Caco-2 (cell line): ENCODE data around the gene KLHL5. TPM values are rescaled to one million over a fixed set of nuclear protein-coding genes. Genes with fewer than 3 reads are reported as not detected.

ENCODE experiments used
- BruUV-seq: library from RNA; stranded (reverse); fragments of 400-500 nt; replicated peaks from 2 replicates; lab custom pipeline; 2021; lab: Mats Ljungman, UMichigan
- CTCF ChIA-PET: fragments of 300-600 bp; sonication (Branson Sonifier 250); formaldehyde crosslinking; loops from one replicate; lab custom pipeline; 2022; ENCODE audit warnings: antibody characterized with exemption; lab: Charles Lee
- POLR2A ChIA-PET: fragments of 300-600 bp; sonication (Branson Sonifier 250); formaldehyde crosslinking; loops from one replicate; lab custom pipeline; 2022; ENCODE audit warnings: antibody characterized with exemption; lab: Charles Lee
- DNase-seq, 2 experiments: peaks; one replicate each; pipeline versions ENCODE4 v3.0.0 to v3.0.0-alpha.2; 2020 to 2022
- H3K27me3 ChIP-seq: replicated peaks from 2 replicates; pipeline ENCODE4 v1.6.0; 2011; ENCODE audit warnings: low read length; ENCODE audit not compliant: control insufficient read depth, insufficient read depth
- H3K36me3 ChIP-seq: 2 replicates; pipeline ENCODE4 v1.5.1; 2011; ENCODE audit warnings: low read length; ENCODE audit not compliant: control insufficient read depth, insufficient read depth
- H3K4me1 ChIP-seq: fragments of 250-450 bp; sonication (Bioruptor Pico); 2 replicates; pipeline ENCODE4 v1.5.1; 2020; ENCODE audit warnings: mild to moderate bottlenecking
- H3K4me3 ChIP-seq: 2 replicates; pipeline ENCODE4 v1.5.1; 2011; ENCODE audit warnings: low read depth, mild to moderate bottlenecking, control low read depth, low read length
- H3K9me3 ChIP-seq: fragments of 250-450 bp; sonication (Bioruptor Pico); 2 replicates; pipeline ENCODE4 v1.5.1; 2020; ENCODE audit warnings: mild to moderate bottlenecking, moderate library complexity
- H3K27ac Mint-ChIP-seq: one replicate; pipeline ENCODE4 v1.8.0; 2022; ENCODE audit warnings: mixed read lengths; ENCODE audit not compliant: unreplicated experiment
- H3K27me3 Mint-ChIP-seq: one replicate; pipeline ENCODE4 v1.8.0; 2022; ENCODE audit warnings: mixed read lengths; ENCODE audit not compliant: insufficient read depth, unreplicated experiment
- H3K36me3 Mint-ChIP-seq: one replicate; pipeline ENCODE4 v1.8.0; 2022; ENCODE audit warnings: mild to moderate bottlenecking, mixed read lengths; ENCODE audit not compliant: insufficient read depth, unreplicated experiment
- H3K4me1 Mint-ChIP-seq: one replicate; pipeline ENCODE4 v1.8.0; 2022; ENCODE audit warnings: low read depth, mixed read lengths; ENCODE audit not compliant: unreplicated experiment
- H3K4me3 Mint-ChIP-seq: one replicate; pipeline ENCODE4 v1.8.0; 2022; ENCODE audit warnings: mild to moderate bottlenecking, moderate library complexity, mixed read lengths; ENCODE audit not compliant: unreplicated experiment
- H3K9me3 Mint-ChIP-seq: one replicate; pipeline ENCODE4 v1.8.0; 2022; ENCODE audit warnings: mixed read lengths; ENCODE audit not compliant: unreplicated experiment
- CTCF ChIP-seq, 2 experiments: fragments of 200-600 bp in 1 of 2; IDR thresholded peaks; 1 replicate in 1 of 2; 2 replicates in 1 of 2; pipeline versions ENCODE4 v1.5.1 to v1.8.0; 2011 to 2022; ENCODE audit warnings: antibody characterized with exemption in 1 of 2, control low read depth in 1 of 2, inconsistent platforms in 1 of 2, low read depth in 1 of 2, low read length in 1 of 2, mild to moderate bottlenecking in 1 of 2, moderate library complexity in 1 of 2; ENCODE audit not compliant: insufficient read depth in 1 of 2, severe bottlenecking in 1 of 2, unreplicated experiment in 1 of 2
- intact Hi-C: fragments of 100-400 bp; cut with micrococcal nuclease; formaldehyde crosslinking; loops from one replicate; pipeline ENCODE4 v1.10.0; 2022; ENCODE audit not compliant: unreplicated experiment
- total RNA-seq: library from RNA; stranded (reverse); gene quantifications from 2 replicates; pipeline ENCODE4 v1.2.3, GENCODE V29; 2022

The KLHL5 gene
- total RNA-seq, 1 experiment from 2014 or later = 96.5 TPM

GRCh38 chr4:39067451-39067850 lies 5.4 kb downstream of the KLHL5 start:
- intact Hi-C loops = no loop called here
- POLR2A ChIA-PET = no interaction called here
- CTCF ChIA-PET = no interaction called here
- TF ChIP-seq CTCF (IDR thresholded peaks at IDR 0.05; ENCODE audit: insufficient read depth in 1 of 2, low read depth in 1 of 2, low read length in 1 of 2, severe bottlenecking in 1 of 2, unreplicated experiment in 1 of 2) = no peak
- Histone ChIP-seq H3K4me1 (no peaks in the 10 kb centered on the region), H3K36me3 (no peaks in the 10 kb centered on the region), H3K9me3 (no peaks in the 10 kb centered on the region), H3K27me3 (no peaks in the 10 kb centered on the region), H3K4me3 (no peak overlapping the region)
- no peak overlapping the region for H3K4me3 Mint-ChIP-seq
- H3K36me3 Mint-ChIP-seq = peaks cover 8% of the 10 kb centered on the region
- BruUV-seq = no TSS peak
- no peaks in the 10 kb centered on the region for H3K9me3 Mint-ChIP-seq
- H3K4me1 Mint-ChIP-seq = no peaks in the 10 kb centered on the region
- no peak for DNase-seq
- H3K27ac Mint-ChIP-seq = no peak overlapping the region
- H3K27me3 Mint-ChIP-seq = no peaks in the 10 kb centered on the region

- DNase-seq = no peak
- BruUV-seq = no TSS peak
- ChIA-PET POLR2A (no interaction called here), CTCF (no interaction called here)
- Mint-ChIP-seq H3K36me3 (peaks cover 4% of the 10 kb centered on the region), H3K27ac (no peak overlapping the region), H3K27me3 (no peaks in the 10 kb centered on the region), H3K9me3 (no peaks in the 10 kb centered on the region), H3K4me3 (no peak overlapping the region), H3K4me1 (no peaks in the 10 kb centered on the region)
- Histone ChIP-seq H3K27me3 (no peaks in the 10 kb centered on the region), H3K9me3 (no peaks in the 10 kb centered on the region), H3K4me1 (no peaks in the 10 kb centered on the region), H3K36me3 (no peaks in the 10 kb centered on the region), H3K4me3 (no peak overlapping the region)
- intact Hi-C loops = no loop called here
- no peak for TF ChIP-seq CTCF (IDR thresholded peaks at IDR 0.05; ENCODE audit: insufficient read depth in 1 of 2, low read depth in 1 of 2, low read length in 1 of 2, severe bottlenecking in 1 of 2, unreplicated experiment in 1 of 2)
Observed at GRCh38 chr4:39068907-39069306, 6.9 kb downstream of the KLHL5 start.

- DNase-seq = no peak
- CTCF ChIA-PET = no interaction called here
- Mint-ChIP-seq H3K4me3 (no peak overlapping the region), H3K27ac (no peak overlapping the region), H3K9me3 (no peaks in the 10 kb centered on the region), H3K4me1 (no peaks in the 10 kb centered on the region), H3K27me3 (no peaks in the 10 kb centered on the region), H3K36me3 (peaks cover 42% of the 10 kb centered on the region)
- POLR2A ChIA-PET = no interaction called here
- intact Hi-C loops = no loop called here
- Histone ChIP-seq H3K9me3 (no peaks in the 10 kb centered on the region), H3K4me1 (no peaks in the 10 kb centered on the region), H3K4me3 (no peak overlapping the region), H3K36me3 (no peaks in the 10 kb centered on the region), H3K27me3 (no peaks in the 10 kb centered on the region)
- BruUV-seq = no TSS peak
- TF ChIP-seq CTCF (IDR thresholded peaks at IDR 0.05; ENCODE audit: insufficient read depth in 1 of 2, low read depth in 1 of 2, low read length in 1 of 2, severe bottlenecking in 1 of 2, unreplicated experiment in 1 of 2) = no peak
Observed at GRCh38 chr4:39078829-39079228, 16.8 kb downstream of the KLHL5 start.
